Astrocyte (in vitro differentiated cells and primary cell): ENCODE results near the gene SERPINI1. TPM values are rescaled to one million over a fixed set of nuclear protein-coding genes. Genes with fewer than 3 reads are reported as not detected.

Source experiments
- DNase-seq: peaks from one replicate; pipeline ENCODE4 v3.0.0-alpha.2; 2010; ENCODE audit warnings: low read depth
- FAIRE-seq: peaks from 2 replicates; lab custom pipeline; 2011; peaks lifted over from hg19 to GRCh38; lab: Jason Lieb, UNC
- H2AFZ ChIP-seq: 2 replicates; pipeline ENCODE4 v1.6.0; 2012; ENCODE audit warnings: low read depth, low read length, inconsistent platforms
- H3K27ac ChIP-seq: 2 replicates; pipeline ENCODE4 v1.5.1; 2011; ENCODE audit warnings: low read depth, low read length, inconsistent platforms
- H3K27me3 ChIP-seq: 2 replicates; pipeline ENCODE4 v1.6.0; 2011; ENCODE audit warnings: low read length, inconsistent platforms; ENCODE audit not compliant: insufficient read depth
- H3K36me3 ChIP-seq: 2 replicates; pipeline ENCODE4 v1.5.1; 2011; ENCODE audit warnings: low read length, inconsistent platforms; ENCODE audit not compliant: insufficient read depth
- H3K4me1 ChIP-seq: 2 replicates; pipeline ENCODE4 v1.5.1; 2011; ENCODE audit warnings: low read length, inconsistent platforms; ENCODE audit not compliant: insufficient read depth
- H3K4me2 ChIP-seq: 2 replicates; pipeline ENCODE4 v1.6.0; 2012; ENCODE audit warnings: low read length, inconsistent platforms
- H3K4me3 ChIP-seq: 2 replicates; pipeline ENCODE4 v1.5.1; 2011; ENCODE audit warnings: low read depth, mild to moderate bottlenecking, low read length, inconsistent platforms; ENCODE audit not compliant: insufficient read depth
- H3K79me2 ChIP-seq: 2 replicates; pipeline ENCODE4 v1.6.0; 2012; ENCODE audit warnings: mild to moderate bottlenecking, low read length, inconsistent platforms; ENCODE audit not compliant: insufficient read depth
- H3K9ac ChIP-seq: 2 replicates; pipeline ENCODE4 v1.6.0; 2012; ENCODE audit warnings: mild to moderate bottlenecking, low read length, inconsistent platforms
- H3K9me3 ChIP-seq: 2 replicates; pipeline ENCODE4 v1.5.1; 2012; ENCODE audit warnings: low read depth, mild to moderate bottlenecking, low read length, inconsistent platforms; ENCODE audit not compliant: insufficient read depth
- H4K20me1 ChIP-seq: 2 replicates; pipeline ENCODE4 v1.6.0; 2012; ENCODE audit warnings: low read length, inconsistent platforms; ENCODE audit not compliant: insufficient read depth
- H3K27ac Mint-ChIP-seq: one replicate; pipeline ENCODE4 v1.8.0; 2021; ENCODE audit warnings: mild to moderate bottlenecking, mixed read lengths; ENCODE audit not compliant: unreplicated experiment
- H3K27me3 Mint-ChIP-seq: one replicate; pipeline ENCODE4 v1.8.0; 2021; ENCODE audit warnings: low read depth, mixed read lengths; ENCODE audit not compliant: unreplicated experiment
- H3K36me3 Mint-ChIP-seq: one replicate; pipeline ENCODE4 v1.8.0; 2021; ENCODE audit warnings: low read depth, mixed read lengths; ENCODE audit not compliant: unreplicated experiment
- H3K4me1 Mint-ChIP-seq: one replicate; pipeline ENCODE4 v1.8.0; 2021; ENCODE audit warnings: low read depth, mixed read lengths; ENCODE audit not compliant: unreplicated experiment
- H3K4me3 Mint-ChIP-seq: one replicate; pipeline ENCODE4 v1.8.0; 2021; ENCODE audit warnings: mild to moderate bottlenecking, moderate library complexity, mixed read lengths; ENCODE audit not compliant: unreplicated experiment
- H3K9me3 Mint-ChIP-seq: one replicate; pipeline ENCODE4 v1.8.0; 2021; ENCODE audit warnings: mild to moderate bottlenecking, mixed read lengths; ENCODE audit not compliant: unreplicated experiment
- CTCF ChIP-seq: IDR thresholded peaks from 2 replicates; pipeline ENCODE4 v1.5.1; 2011; ENCODE audit warnings: low read depth, mild to moderate bottlenecking, inconsistent platforms, low read length, moderate library complexity; ENCODE audit not compliant: insufficient read depth
- EZH2 ChIP-seq: IDR thresholded peaks from 2 replicates; pipeline ENCODE4 v1.6.1; 2012; ENCODE audit warnings: mild to moderate bottlenecking, low read length, inconsistent platforms; ENCODE audit not compliant: insufficient read depth
- total RNA-seq: library from RNA; stranded (reverse); gene quantifications from 2 replicates; pipeline ENCODE4 v1.2.1, GENCODE V29; 2021

Gene SERPINI1
- total RNA-seq, 1 donor from 2014 or later, result 34.4 TPM

- no peak for FAIRE-seq
Observed at GRCh38 chr3:167716920-167717319, 18.6 kb upstream of the SERPINI1 start.

GRCh38 chr3:167718582-167718981 lies 16.9 kb upstream of the SERPINI1 start:
- Mint-ChIP-seq H3K27me3 (no peaks in the 10 kb centered on the region), H3K9me3 (peaks cover 3% of the 10 kb centered on the region), H3K4me3 (no peak overlapping the region), H3K27ac (no peak overlapping the region), H3K36me3 (peaks cover 8% of the 10 kb centered on the region), H3K4me1 (peaks cover 9% of the 10 kb centered on the region)
- Histone ChIP-seq H4K20me1 (peaks cover 56% of the 10 kb centered on the region), H2AFZ (no peak overlapping the region), H3K4me2 (no peak overlapping the region), H3K79me2 (peaks cover 76% of the 10 kb centered on the region), H3K9me3 (no peaks in the 10 kb centered on the region), H3K36me3 (peaks cover 12% of the 10 kb centered on the region), H3K4me3 (no peak overlapping the region), H3K27ac (no peak overlapping the region), H3K4me1 (no peaks in the 10 kb centered on the region), H3K27me3 (no peaks in the 10 kb centered on the region), H3K9ac (no peak overlapping the region)
- no peak for FAIRE-seq
- no peak for TF ChIP-seq CTCF
- no peak for TF ChIP-seq EZH2
- no peak for DNase-seq

More at GRCh38 chr3:167716920-167717319, 18.6 kb upstream of the SERPINI1 start:
- Histone ChIP-seq H3K4me1 (no peaks in the 10 kb centered on the region), H3K36me3 (peaks cover 12% of the 10 kb centered on the region), H3K79me2 (peaks cover 76% of the 10 kb centered on the region), H3K27ac (no peak overlapping the region), H3K9ac (no peak overlapping the region), H4K20me1 (peaks cover 54% of the 10 kb centered on the region), H3K4me3 (no peak overlapping the region), H3K4me2 (no peak overlapping the region), H3K27me3 (no peaks in the 10 kb centered on the region), H2AFZ (no peak overlapping the region), H3K9me3 (no peaks in the 10 kb centered on the region)
- Mint-ChIP-seq H3K27ac (no peak overlapping the region), H3K9me3 (peaks cover 3% of the 10 kb centered on the region), H3K4me3 (no peak overlapping the region), H3K27me3 (no peaks in the 10 kb centered on the region), H3K4me1 (no peaks in the 10 kb centered on the region), H3K36me3 (peaks cover 8% of the 10 kb centered on the region)
- DNase-seq, result no peak
- TF ChIP-seq CTCF, result no peak
- TF ChIP-seq EZH2, result no peak

- H3K27ac Mint-ChIP-seq, result no peak overlapping the region
- H3K4me2 ChIP-seq, result no peak overlapping the region
- DNase-seq, result no peak
- no peaks in the 10 kb centered on the region for H3K27me3 ChIP-seq
- H3K4me3 Mint-ChIP-seq, result no peak overlapping the region
- H3K4me1 Mint-ChIP-seq, result peaks cover 24% of the 10 kb centered on the region
- no peak for TF ChIP-seq CTCF
- TF ChIP-seq EZH2, result no peak
- no peak overlapping the region for H3K9ac ChIP-seq
- H3K4me1 ChIP-seq, result no peaks in the 10 kb centered on the region
- peaks cover 12% of the 10 kb centered on the region for H3K36me3 ChIP-seq
- H4K20me1 ChIP-seq, result peaks cover 69% of the 10 kb centered on the region
- H2AFZ ChIP-seq, result no peak overlapping the region
- no peak for FAIRE-seq
- H3K27me3 Mint-ChIP-seq, result no peaks in the 10 kb centered on the region
- H3K9me3 ChIP-seq, result no peaks in the 10 kb centered on the region
- H3K9me3 Mint-ChIP-seq, result no peaks in the 10 kb centered on the region
- no peak overlapping the region for H3K4me3 ChIP-seq
- H3K36me3 Mint-ChIP-seq, result peaks cover 3% of the 10 kb centered on the region
- no peak overlapping the region for H3K27ac ChIP-seq
- H3K79me2 ChIP-seq, result peaks cover 81% of the 10 kb centered on the region
Observed at GRCh38 chr3:167723025-167723512, 12.5 kb upstream of the SERPINI1 start.
